ENCODE results near the gene PHF11. TPM values are rescaled to one million over a fixed set of nuclear protein-coding genes. Genes with fewer than 3 reads are reported as not detected.

PHF11 gene
- 42.5 TPM for polyA plus RNA-seq (2012; ENCODE audit: low read depth, missing spikeins)

DNA sequence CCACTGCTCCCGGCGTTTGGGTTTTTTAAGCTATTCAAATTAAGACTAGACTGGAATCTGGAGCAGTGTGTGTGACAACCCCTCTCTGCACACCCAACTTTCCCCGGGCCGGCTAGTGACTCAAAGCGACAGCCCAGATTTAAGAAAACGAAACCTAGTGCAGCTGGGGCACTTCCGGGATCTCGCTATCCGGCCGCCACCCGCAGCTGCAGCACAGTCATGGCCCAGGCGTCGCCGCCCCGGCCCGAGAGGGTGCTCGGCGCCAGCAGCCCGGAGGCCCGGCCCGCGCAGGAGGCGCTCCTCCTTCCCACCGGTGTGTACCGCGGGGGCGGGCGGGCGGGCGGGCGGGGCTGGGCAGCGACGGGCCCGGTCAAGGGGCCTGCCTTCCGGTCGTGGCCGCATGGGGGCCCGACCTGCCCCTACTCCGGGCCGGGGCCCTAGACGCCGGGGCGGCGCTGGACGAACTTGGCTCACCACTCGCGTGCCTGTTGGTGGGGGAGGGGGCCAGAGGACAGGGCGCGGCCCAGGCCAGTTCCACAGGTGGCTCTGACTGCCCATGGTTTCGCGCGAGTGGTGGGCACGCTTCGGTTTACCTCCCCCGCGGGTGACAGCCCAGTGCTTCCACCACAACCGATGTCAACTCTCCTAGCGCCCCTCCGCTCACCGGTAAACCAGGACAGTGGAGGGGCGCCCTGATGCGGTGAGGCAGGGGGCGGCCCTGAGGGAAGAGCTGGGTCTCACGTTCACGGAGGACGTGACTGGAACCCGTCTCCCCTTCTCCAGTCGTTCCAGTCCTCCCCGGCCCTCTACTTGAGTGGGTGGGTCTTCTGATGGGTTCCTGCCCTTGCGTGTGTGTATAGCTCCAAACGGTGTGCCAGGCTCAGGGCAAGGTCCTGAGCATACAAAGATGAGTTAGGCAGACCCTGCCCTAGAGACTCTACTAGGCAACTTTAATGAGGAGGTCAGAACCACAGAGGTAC is at the start of gene PHF11:
Gene PHF11 (plus strand): TSS at position 171 of the 980 bp plus-strand sequence. CDS start 49 bp downstream, at position 220.
- DNase-seq (ENCODE audit: insufficient read length, low spot score), result peak; percentile 76
- FAIRE-seq, result peak; percentile 96
- TF ChIP-seq SPI1 (IDR thresholded peaks at IDR 0.05; ENCODE audit: low read depth, low read length) (0 out of 2 replicates have a peak, but pooled peaks have one; percentile 8), POU2F2 (IDR thresholded peaks at IDR 0.05; ENCODE audit: low read depth, low read length) (0 out of 2 replicates have a peak, but pooled peaks have one; percentile 11), TAF1 (IDR thresholded peaks at IDR 0.05; ENCODE audit: low read depth, low read length) (peak; percentile 67), POLR2AphosphoS5 (IDR thresholded peaks at IDR 0.05; ENCODE audit: low read depth, low read length) (peak; percentile 38; the same call in 1 of the 2 replicates), POLR2A (IDR thresholded peaks at IDR 0.05; ENCODE audit: low read depth, low read length) (peak; percentile 81), PAX5 (IDR thresholded peaks at IDR 0.05; ENCODE audit: insufficient read depth, low read length, severe bottlenecking) (no peak)

DNA sequence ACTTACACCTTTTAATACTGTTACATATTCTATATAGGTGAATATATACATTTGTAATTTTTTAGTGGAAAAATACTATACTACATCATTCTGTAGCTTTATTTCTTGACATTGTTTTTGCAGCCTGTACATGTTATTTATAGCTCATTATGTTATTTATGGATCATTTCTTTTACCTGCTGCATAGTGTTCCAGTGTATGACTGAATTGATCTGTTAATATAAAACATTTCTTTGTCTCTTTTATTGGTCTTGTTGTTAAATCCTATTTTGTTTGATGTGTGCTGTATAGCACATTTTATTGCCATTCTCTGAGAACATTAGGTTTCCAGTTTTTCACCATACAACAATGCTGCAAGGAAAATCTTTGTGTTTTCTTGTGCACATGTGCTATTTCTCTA is 49.3 kb upstream of the PHF11 start:
- FAIRE-seq (peak; percentile 35), DNase-seq (ENCODE audit: insufficient read length, low spot score) (no peak)
- no peak for TF ChIP-seq PAX5 (IDR thresholded peaks at IDR 0.05; ENCODE audit: insufficient read depth, low read length, severe bottlenecking)
- no peak for TF ChIP-seq POLR2AphosphoS5 (IDR thresholded peaks at IDR 0.05; ENCODE audit: low read depth, low read length)
- TF ChIP-seq TAF1 (IDR thresholded peaks at IDR 0.05; ENCODE audit: low read depth, low read length), result no peak
- TF ChIP-seq SPI1 (IDR thresholded peaks at IDR 0.05; ENCODE audit: low read depth, low read length), result no peak
- TF ChIP-seq POU2F2 (IDR thresholded peaks at IDR 0.05; ENCODE audit: low read depth, low read length), result no peak
- no peak for TF ChIP-seq POLR2A (IDR thresholded peaks at IDR 0.05; ENCODE audit: low read depth, low read length)

DNA sequence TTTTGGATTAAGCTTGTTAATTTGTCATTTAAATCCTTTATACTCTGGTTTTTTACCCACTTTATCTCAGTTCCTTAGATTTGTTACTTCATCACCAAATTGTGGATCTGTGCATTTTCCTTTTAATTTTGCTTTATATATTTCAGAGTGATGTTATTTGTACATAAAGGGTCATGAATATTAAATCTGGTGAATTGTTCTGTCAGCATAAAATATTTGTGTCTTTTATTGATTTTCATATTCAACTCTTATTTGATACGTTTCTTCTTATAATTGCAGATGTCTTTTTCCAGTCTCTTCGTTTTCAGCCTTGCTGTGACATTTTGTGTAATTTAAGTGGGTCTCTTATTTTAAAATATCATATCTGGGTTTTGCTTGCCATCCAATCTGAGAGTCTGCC is 47.0 kb upstream of the PHF11 start:
- no peak for TF ChIP-seq TAF1 (IDR thresholded peaks at IDR 0.05; ENCODE audit: low read depth, low read length)
- no peak for TF ChIP-seq POU2F2 (IDR thresholded peaks at IDR 0.05; ENCODE audit: low read depth, low read length)
- TF ChIP-seq PAX5 (IDR thresholded peaks at IDR 0.05; ENCODE audit: insufficient read depth, low read length, severe bottlenecking), result no peak
- no peak for TF ChIP-seq POLR2AphosphoS5 (IDR thresholded peaks at IDR 0.05; ENCODE audit: low read depth, low read length)
- no peak for TF ChIP-seq POLR2A (IDR thresholded peaks at IDR 0.05; ENCODE audit: low read depth, low read length)
- no peak for TF ChIP-seq SPI1 (IDR thresholded peaks at IDR 0.05; ENCODE audit: low read depth, low read length)
- DNase-seq (ENCODE audit: insufficient read length, low spot score) (no peak), FAIRE-seq (no peak)

DNA sequence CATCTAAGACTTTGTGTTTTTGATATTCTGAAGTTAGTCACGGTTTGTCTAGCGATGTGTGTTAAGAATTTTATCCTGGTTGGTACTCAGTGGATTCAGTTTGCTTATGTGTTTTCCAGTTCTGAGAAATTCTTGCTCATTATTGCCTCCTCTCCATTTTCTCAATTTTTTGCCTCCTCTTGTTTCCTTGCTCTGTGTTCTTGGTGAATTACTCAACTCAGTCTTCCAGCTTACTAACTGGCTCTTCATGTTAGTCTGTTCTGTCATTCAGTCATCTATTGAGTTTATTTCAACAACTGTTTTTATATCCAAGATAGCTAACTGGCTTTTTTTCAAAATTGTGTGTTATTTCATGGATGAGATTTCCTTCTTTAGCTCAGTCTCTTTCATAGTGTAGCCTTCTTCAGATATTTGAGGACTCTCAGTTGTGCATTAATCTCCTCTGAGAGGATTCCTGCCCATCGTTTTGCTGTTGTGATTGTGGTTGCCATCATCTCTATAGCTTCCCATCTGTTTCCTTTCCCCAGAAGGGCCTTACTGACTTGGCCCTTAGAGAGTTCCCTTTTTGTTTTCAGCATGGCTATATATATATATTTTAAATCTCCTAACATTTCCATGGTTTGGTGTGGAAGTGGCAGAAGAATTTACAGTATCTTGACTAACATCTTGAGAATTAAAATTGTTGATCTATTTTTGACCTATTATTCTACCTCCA is 45.5 kb upstream of the PHF11 start:
- TF ChIP-seq POLR2AphosphoS5 (IDR thresholded peaks at IDR 0.05; ENCODE audit: low read depth, low read length), result no peak
- no peak for TF ChIP-seq POU2F2 (IDR thresholded peaks at IDR 0.05; ENCODE audit: low read depth, low read length)
- no peak for TF ChIP-seq TAF1 (IDR thresholded peaks at IDR 0.05; ENCODE audit: low read depth, low read length)
- TF ChIP-seq PAX5 (IDR thresholded peaks at IDR 0.05; ENCODE audit: insufficient read depth, low read length, severe bottlenecking), result no peak
- no peak for TF ChIP-seq SPI1 (IDR thresholded peaks at IDR 0.05; ENCODE audit: low read depth, low read length)
- TF ChIP-seq POLR2A (IDR thresholded peaks at IDR 0.05; ENCODE audit: low read depth, low read length), result no peak
- no peak for DNase-seq (ENCODE audit: insufficient read length, low spot score)
- peak; percentile 26 for FAIRE-seq

DNA sequence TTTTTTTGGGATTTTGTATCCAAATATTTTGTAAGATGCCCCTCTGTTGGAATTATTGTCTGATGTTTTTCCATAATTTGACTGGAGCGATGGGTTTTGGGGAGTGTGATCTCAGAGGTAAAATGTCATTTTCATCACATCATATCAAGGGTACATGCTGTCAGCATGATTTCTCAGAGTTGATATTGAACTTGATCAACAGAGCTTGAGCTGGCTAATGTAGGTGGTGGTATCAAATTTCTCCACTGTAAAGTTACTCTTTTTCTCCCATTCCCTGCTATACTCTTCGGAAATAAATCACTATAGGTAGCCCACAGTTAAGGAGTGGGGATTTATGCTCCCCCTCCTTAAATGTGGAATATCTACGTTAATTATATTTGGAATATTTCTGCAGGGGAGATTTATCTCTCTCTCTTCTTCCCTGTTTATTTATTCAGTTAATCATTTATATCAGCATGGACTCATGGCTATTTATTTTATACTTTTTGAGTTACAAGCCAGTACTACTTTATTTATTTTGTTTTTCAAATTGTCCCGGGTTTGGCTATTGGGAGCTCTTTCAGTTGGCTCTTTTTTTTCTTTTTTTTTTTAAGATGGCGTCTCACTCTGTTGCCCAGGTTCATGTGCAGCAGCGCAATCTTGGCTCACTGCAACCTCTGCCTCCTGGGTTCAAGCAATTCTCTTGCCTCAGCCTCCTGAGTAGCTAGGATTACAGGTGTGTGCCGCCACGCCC is 42.9 kb upstream of the PHF11 start:
- FAIRE-seq (no peak), DNase-seq (ENCODE audit: insufficient read length, low spot score) (no peak)
- TF ChIP-seq POU2F2 (IDR thresholded peaks at IDR 0.05; ENCODE audit: low read depth, low read length) (no peak), TAF1 (IDR thresholded peaks at IDR 0.05; ENCODE audit: low read depth, low read length) (no peak), PAX5 (IDR thresholded peaks at IDR 0.05; ENCODE audit: insufficient read depth, low read length, severe bottlenecking) (no peak), POLR2AphosphoS5 (IDR thresholded peaks at IDR 0.05; ENCODE audit: low read depth, low read length) (no peak)

DNA sequence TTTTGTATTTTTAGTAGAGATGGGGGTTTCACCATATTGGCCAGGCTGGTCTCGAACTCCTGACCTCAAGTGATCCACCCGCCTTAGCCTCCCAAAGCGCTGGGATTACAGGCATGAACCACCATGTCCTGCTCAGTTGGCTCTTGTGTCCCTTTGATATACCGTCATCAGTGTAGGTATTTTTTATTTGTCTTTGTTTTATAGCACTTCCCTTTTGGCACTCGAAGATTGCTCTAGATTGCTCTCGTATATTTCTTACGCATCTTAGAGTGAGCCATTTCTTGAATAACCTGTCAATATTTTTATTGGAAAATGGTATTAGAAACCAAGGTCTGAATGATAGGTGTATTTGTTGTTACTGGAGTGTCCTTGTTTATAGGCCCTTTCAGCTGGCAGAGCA is 42.3 kb upstream of the PHF11 start:
- TF ChIP-seq TAF1 (IDR thresholded peaks at IDR 0.05; ENCODE audit: low read depth, low read length), result no peak
- no peak for TF ChIP-seq POLR2AphosphoS5 (IDR thresholded peaks at IDR 0.05; ENCODE audit: low read depth, low read length)
- no peak for TF ChIP-seq POLR2A (IDR thresholded peaks at IDR 0.05; ENCODE audit: low read depth, low read length)
- no peak for TF ChIP-seq PAX5 (IDR thresholded peaks at IDR 0.05; ENCODE audit: insufficient read depth, low read length, severe bottlenecking)
- no peak for TF ChIP-seq SPI1 (IDR thresholded peaks at IDR 0.05; ENCODE audit: low read depth, low read length)
- TF ChIP-seq POU2F2 (IDR thresholded peaks at IDR 0.05; ENCODE audit: low read depth, low read length), result no peak
- no peak for DNase-seq (ENCODE audit: insufficient read length, low spot score)
- no peak for FAIRE-seq

DNA sequence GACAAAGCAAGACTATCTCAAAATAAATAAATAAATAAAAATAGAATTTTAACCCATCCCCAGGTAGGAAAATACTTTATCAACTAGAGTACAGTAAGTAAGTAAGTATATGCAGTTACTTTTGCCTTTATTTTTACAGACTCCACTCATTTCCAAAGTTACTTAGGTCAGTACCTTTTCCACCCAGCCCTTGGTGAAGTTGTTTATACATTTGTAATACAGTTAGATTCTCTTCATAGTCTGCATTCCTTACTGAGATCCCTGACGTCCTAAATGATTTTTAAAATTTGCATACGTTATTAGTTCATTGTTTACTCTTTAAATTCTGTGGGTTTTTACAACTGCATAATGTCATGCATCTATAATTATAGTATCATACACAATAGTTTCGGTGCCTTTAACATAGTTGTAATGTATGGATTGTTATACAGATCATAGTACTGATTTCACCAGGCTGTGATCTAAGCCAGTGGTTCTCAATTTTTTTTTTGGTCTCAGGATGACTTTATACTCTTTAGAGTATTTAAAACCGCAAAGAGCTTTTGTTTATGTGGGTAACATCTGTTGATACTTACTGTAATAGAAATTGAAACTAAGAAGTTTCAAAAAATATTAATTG is 41.3 kb upstream of the PHF11 start:
- DNase-seq (ENCODE audit: insufficient read length, low spot score) (no peak), FAIRE-seq (peak; percentile 13)
- TF ChIP-seq SPI1 (IDR thresholded peaks at IDR 0.05; ENCODE audit: low read depth, low read length), result no peak
- no peak for TF ChIP-seq POLR2AphosphoS5 (IDR thresholded peaks at IDR 0.05; ENCODE audit: low read depth, low read length)
- no peak for TF ChIP-seq TAF1 (IDR thresholded peaks at IDR 0.05; ENCODE audit: low read depth, low read length)
- TF ChIP-seq POLR2A (IDR thresholded peaks at IDR 0.05; ENCODE audit: low read depth, low read length), result no peak
- TF ChIP-seq POU2F2 (IDR thresholded peaks at IDR 0.05; ENCODE audit: low read depth, low read length), result no peak
- TF ChIP-seq PAX5 (IDR thresholded peaks at IDR 0.05; ENCODE audit: insufficient read depth, low read length, severe bottlenecking), result no peak

DNA sequence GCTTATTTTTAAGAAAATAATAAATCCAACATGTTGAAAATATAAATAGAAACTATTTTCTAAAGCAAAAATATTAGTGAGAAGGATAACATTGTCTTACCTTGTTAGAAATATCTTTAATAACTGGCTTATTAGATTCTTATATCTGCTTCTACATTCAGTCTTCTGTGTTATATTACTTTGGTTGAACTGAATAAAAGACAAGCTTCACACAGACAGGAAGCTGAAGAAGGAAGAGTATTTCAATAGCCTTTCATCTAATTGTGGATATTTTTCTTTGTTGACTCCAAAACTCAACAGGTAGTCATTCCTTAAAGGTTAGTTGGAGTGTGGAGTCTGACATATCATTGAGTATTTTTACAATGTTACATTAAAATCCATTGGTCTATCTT is 40.8 kb upstream of the PHF11 start:
- DNase-seq (ENCODE audit: insufficient read length, low spot score), result no peak
- no peak for FAIRE-seq
- no peak for TF ChIP-seq POLR2A (IDR thresholded peaks at IDR 0.05; ENCODE audit: low read depth, low read length)
